GM20000 (cell line): ENCODE measurements around the gene TBL1X.

ENCODE experiments used
- DNase-seq: peaks from one replicate; pipeline ENCODE4 v3.0.0; 2012; ENCODE audit warnings: low spot score
- TF ChIP-seq, protein P1 (sequence below): IDR thresholded peaks from 2 replicates; pipeline ENCODE4 v1.5.1; 2012; ENCODE audit warnings: mild to moderate bottlenecking, control low read depth; ENCODE audit errors: extremely low read depth, missing control alignments

TBL1X gene

DNA sequence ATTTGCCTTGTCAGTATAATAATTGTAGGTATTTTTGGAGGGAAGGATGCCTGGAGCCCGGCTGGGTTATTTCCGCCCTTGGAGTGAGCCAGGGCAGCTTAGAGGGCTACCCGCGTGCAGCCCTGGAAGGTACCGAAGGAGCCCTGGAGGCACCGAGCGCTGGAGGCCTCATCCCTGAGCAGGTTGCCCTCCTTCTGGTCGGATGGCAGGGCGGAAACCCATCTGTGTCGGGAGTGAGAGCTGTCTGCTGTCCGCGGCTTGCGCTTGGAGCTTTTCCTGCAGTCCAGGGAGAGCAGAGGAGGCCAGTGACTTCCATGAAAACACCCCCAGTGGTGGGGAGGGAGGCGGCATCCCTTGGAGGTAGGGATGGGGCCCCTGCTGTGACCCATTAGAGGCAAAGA is 122.1 kb downstream of the TBL1X start:
- TF ChIP-seq, protein P1, sequence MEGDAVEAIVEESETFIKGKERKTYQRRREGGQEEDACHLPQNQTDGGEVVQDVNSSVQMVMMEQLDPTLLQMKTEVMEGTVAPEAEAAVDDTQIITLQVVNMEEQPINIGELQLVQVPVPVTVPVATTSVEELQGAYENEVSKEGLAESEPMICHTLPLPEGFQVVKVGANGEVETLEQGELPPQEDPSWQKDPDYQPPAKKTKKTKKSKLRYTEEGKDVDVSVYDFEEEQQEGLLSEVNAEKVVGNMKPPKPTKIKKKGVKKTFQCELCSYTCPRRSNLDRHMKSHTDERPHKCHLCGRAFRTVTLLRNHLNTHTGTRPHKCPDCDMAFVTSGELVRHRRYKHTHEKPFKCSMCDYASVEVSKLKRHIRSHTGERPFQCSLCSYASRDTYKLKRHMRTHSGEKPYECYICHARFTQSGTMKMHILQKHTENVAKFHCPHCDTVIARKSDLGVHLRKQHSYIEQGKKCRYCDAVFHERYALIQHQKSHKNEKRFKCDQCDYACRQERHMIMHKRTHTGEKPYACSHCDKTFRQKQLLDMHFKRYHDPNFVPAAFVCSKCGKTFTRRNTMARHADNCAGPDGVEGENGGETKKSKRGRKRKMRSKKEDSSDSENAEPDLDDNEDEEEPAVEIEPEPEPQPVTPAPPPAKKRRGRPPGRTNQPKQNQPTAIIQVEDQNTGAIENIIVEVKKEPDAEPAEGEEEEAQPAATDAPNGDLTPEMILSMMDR: no peak

GRCh38 chrX:9587642-9588041 is 122.8 kb downstream of the TBL1X start:
- DNase-seq: no peak
- TF ChIP-seq, protein P1: no peak

More for the DNA sequence above, 122.1 kb downstream of the TBL1X start:
- DNase-seq: no peak

- DNase-seq: no peak
- TF ChIP-seq, protein P1: no peak
These were observed 126.6 kb downstream of the TBL1X start for GRCh38 chrX:9591496-9591895.

DNA sequence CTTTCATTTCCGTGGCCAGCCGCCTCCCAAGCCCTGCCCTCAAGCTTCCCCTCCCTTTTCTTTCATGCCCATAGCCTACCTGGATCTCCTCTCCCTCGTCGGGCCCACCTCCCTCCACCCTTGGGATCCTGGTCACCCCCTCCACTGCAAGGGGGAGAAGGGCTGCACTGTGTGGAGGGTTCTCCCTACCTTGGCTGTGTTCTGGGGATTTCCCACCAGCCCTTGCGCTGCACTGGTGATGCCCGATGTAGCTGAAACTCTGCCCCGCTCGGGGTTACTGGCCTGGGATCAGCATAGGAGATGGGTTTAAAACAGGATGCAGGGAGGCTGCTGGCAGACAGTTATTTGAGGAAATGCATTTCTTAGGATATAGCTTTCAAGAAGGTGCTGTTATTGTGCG is 128.9 kb downstream of the TBL1X start:
- no peak for DNase-seq
- TF ChIP-seq, protein P1: no peak

GRCh38 chrX:9595174-9595573 is 130.3 kb downstream of the TBL1X start:
- no peak for DNase-seq
- TF ChIP-seq, protein P1: no peak

GRCh38 chrX:9596837-9597236 is 132.0 kb downstream of the TBL1X start:
- DNase-seq: no peak
- TF ChIP-seq, protein P1: no peak

GRCh38 chrX:9597361-9598035 is 132.6 kb downstream of the TBL1X start:
- no peak for DNase-seq
- TF ChIP-seq, protein P1: no peak
